ENCODE data around the gene C2CD3. TPM values are rescaled to one million over a fixed set of nuclear protein-coding genes. Genes with fewer than 3 reads are reported as not detected.
A peak's percentile ranks its signal among the peaks of the same experiment; 100 is the strongest.

C2CD3 gene
- total and polyA plus RNA-seq, 10 of the 15 experiments (the other 5 are each of a cell fraction or from before 2014, with no cell fraction given): 2.3 to 24.0 (median 16.3) TPM

GRCh38 chr11:73995731-73996130, 175.1 kb downstream of the C2CD3 start:
- FAIRE-seq: no peak
- no peak for DNase-seq (ENCODE audit: low read depth, low spot score)
- CTCF ChIA-PET: interaction anchor here (1.1 to 2.1 kb wide), 4 partner anchors 9 to 32 kb away, joined by 4 to 11 read pairs (median 8); no protein-coding TSS in a partner anchor
- TF ChIP-seq WRNIP1 (IDR thresholded peaks at IDR 0.05; ENCODE audit: borderline replicate concordance, low read depth, low read length) (no peak), ZNF207 (IDR thresholded peaks at IDR 0.05; ENCODE audit: borderline replicate concordance) (no peak), E2F8 (IDR thresholded peaks at IDR 0.05; ENCODE audit: low read depth, partially characterized antibody) (no peak), CREM (IDR thresholded peaks at IDR 0.05; ENCODE audit: low read depth) (no peak), STAT1 (conservative IDR thresholded peaks at IDR 0.05) (no peak), RELB (IDR thresholded peaks at IDR 0.05; ENCODE audit: low read depth) (no peak), CHD1 (IDR thresholded peaks at IDR 0.05; ENCODE audit: low read depth, low read length) (no peak), HCFC1 (IDR thresholded peaks at IDR 0.05; ENCODE audit: low read length) (no peak), RAD21 (IDR thresholded peaks at IDR 0.05; ENCODE audit: insufficient read depth, low read depth, low read length) (no peak), NKRF (conservative IDR thresholded peaks at IDR 0.05) (no peak), E4F1 (IDR thresholded peaks at IDR 0.05; ENCODE audit: borderline replicate concordance, partially characterized antibody) (no peak), ZNF24 (IDR thresholded peaks at IDR 0.05) (no peak), SUZ12 (IDR thresholded peaks at IDR 0.05; ENCODE audit: unreplicated experiment) (no peak)

More at GRCh38 chr11:73995731-73996130, 175.1 kb downstream of the C2CD3 start:
- intact Hi-C loops (cut with micrococcal nuclease; ENCODE audit: unreplicated experiment): loop anchor here (2.0 to 10.0 kb wide), 2 partner anchors 15 to 1819 kb away; partner anchors contain the start of gene UVRAG
- peak overlapping the region; percentile 57 for H3K27ac ChIP-seq (ENCODE audit: control insufficient read depth, insufficient read depth)
- WGBS (ENCODE audit: insufficient coverage, insufficient replicate concordance, low lambda C conversion rate, missing lambda C conversion rate): 2% methylated on average over 2 of the region's 2 CpGs
- H3K9ac ChIP-seq (ENCODE audit: control insufficient read depth, insufficient read depth, low read length): no peak overlapping the region; the same call in 1 of the 2 replicates
- peak overlapping the region; percentile 68 for H3K4me2 ChIP-seq (ENCODE audit: control insufficient read depth, insufficient read depth)
- no peaks in the 10 kb centered on the region for H3K9me3 ChIP-seq (replicated peaks; ENCODE audit: control insufficient read depth, insufficient read depth, low read length)
- no peaks in the 10 kb centered on the region for H3K27me3 ChIP-seq (replicated peaks in 1 of 2; ENCODE audit: control insufficient read depth in 2 of 2, insufficient read depth in 2 of 2, low read length in 1 of 2)
- ChIA-PET RAD21 (ENCODE audit: unreplicated experiment) (interaction anchor here (0.8 to 2.6 kb wide), 5 partner anchors 9 to 25 kb away, joined by 3 to 30 read pairs (median 7); partner anchors contain the start of gene UCP2), POLR2A (interaction anchor here (0.5 to 3.6 kb wide), 7 partner anchors 12 to 360 kb away, joined by 3 to 25 read pairs (median 5); partner anchors contain the start of genes C2CD3, PPME1 and UCP2), SMC1A (ENCODE audit: uncharacterized antibody, unreplicated experiment) (interaction anchor here (1.4 to 2.7 kb wide), 5 partner anchors 9 to 32 kb away, joined by 4 to 24 read pairs (median 7); partner anchors contain the start of gene UCP2)
- H4K20me1 ChIP-seq (ENCODE audit: control insufficient read depth, insufficient read depth): no peaks in the 10 kb centered on the region
- BruUV-seq (replicated peaks): TSS peak; percentile 86
- peaks cover 67% of the 10 kb centered on the region for H3K4me1 ChIP-seq (ENCODE audit: control insufficient read depth, insufficient read depth, low read length)
- H3K36me3 ChIP-seq (ENCODE audit: control insufficient read depth in 2 of 2, insufficient read depth in 2 of 2, low read length in 1 of 2): no peaks in the 10 kb centered on the region
- in situ Hi-C loops (cut with MboI): no loop called here
- H3K79me2 ChIP-seq (ENCODE audit: control insufficient read depth, insufficient read depth, low read length): no peaks in the 10 kb centered on the region
- H3K4me3 ChIP-seq: no peak overlapping the region
- no peak overlapping the region for H2AFZ ChIP-seq (ENCODE audit: control insufficient read depth, low read depth, low read length)
- ATAC-seq: peak; percentile 75
